Measurements from ENCODE around the gene ZNF341. TPM values are rescaled to one million over a fixed set of nuclear protein-coding genes. Genes with fewer than 3 reads are reported as not detected.

ZNF341 gene
- total RNA-seq, 1 donor from 2014 or later, result 2.8 TPM

DNA sequence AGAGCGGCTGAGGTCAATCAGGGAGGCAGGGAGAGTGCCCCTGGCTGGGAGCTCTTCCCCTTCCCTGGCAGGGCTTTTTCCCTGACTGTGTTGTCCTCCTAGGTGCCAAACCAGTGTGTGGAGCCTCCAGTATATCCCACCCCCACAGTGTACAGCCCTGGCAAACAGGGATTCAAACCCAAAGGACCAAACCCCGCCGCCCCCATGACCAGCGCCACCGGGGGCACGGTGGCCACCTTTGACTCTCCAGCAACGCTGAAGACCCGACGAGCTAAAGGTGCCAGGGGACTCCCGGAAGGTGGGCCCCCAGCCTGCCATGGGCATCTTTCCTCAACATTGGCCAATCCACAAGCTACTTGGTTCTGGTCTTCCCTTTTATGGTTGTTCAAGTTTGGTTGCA is 25.2 kb downstream of the ZNF341 start:
- Mint-ChIP-seq H3K27me3 (ENCODE audit: low read depth) (no peaks in the 10 kb centered on the region), H3K4me1 (ENCODE audit: low read depth) (no peaks in the 10 kb centered on the region), H3K36me3 (ENCODE audit: low read depth) (peaks cover 30% of the 10 kb centered on the region), H3K27ac (ENCODE audit: unreplicated experiment) (no peak overlapping the region), H3K4me3 (ENCODE audit: unreplicated experiment) (no peak overlapping the region), H3K9me3 (ENCODE audit: low read depth) (peaks cover 12% of the 10 kb centered on the region)
- no peak for DNase-seq (ENCODE audit: low spot score)
- TF ChIP-seq, protein P1, sequence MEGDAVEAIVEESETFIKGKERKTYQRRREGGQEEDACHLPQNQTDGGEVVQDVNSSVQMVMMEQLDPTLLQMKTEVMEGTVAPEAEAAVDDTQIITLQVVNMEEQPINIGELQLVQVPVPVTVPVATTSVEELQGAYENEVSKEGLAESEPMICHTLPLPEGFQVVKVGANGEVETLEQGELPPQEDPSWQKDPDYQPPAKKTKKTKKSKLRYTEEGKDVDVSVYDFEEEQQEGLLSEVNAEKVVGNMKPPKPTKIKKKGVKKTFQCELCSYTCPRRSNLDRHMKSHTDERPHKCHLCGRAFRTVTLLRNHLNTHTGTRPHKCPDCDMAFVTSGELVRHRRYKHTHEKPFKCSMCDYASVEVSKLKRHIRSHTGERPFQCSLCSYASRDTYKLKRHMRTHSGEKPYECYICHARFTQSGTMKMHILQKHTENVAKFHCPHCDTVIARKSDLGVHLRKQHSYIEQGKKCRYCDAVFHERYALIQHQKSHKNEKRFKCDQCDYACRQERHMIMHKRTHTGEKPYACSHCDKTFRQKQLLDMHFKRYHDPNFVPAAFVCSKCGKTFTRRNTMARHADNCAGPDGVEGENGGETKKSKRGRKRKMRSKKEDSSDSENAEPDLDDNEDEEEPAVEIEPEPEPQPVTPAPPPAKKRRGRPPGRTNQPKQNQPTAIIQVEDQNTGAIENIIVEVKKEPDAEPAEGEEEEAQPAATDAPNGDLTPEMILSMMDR (IDR thresholded peaks at IDR 0.05), result no peak

DNA sequence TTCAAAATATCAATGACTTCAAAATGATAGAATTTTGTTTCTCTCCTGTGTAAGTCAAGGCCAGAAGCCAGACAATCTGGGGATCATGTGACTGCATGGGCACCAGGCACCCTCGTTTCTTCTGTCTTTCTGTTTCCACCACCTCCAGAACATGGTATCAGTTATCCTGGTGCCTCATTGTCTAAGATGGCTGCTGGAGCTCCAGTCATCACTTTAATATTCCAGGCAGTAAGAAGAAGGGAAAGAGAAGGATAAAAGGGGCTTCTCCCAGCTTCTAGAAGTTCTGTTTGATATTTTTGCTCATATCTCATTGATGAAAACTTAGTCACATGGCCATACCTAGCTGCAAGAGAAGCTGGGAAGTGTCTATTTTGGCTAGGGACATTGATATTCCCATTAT is 25.7 kb downstream of the ZNF341 start:
- H3K9me3 Mint-ChIP-seq (ENCODE audit: low read depth), result peaks cover 12% of the 10 kb centered on the region
- no peaks in the 10 kb centered on the region for H3K4me1 Mint-ChIP-seq (ENCODE audit: low read depth)
- no peak for DNase-seq (ENCODE audit: low spot score)
- H3K27ac Mint-ChIP-seq (ENCODE audit: unreplicated experiment), result no peak overlapping the region
- H3K36me3 Mint-ChIP-seq (ENCODE audit: low read depth), result peaks cover 31% of the 10 kb centered on the region
- no peak overlapping the region for H3K4me3 Mint-ChIP-seq (ENCODE audit: unreplicated experiment)
- TF ChIP-seq, protein P1 (IDR thresholded peaks at IDR 0.05), result no peak
- no peaks in the 10 kb centered on the region for H3K27me3 Mint-ChIP-seq (ENCODE audit: low read depth)

DNA sequence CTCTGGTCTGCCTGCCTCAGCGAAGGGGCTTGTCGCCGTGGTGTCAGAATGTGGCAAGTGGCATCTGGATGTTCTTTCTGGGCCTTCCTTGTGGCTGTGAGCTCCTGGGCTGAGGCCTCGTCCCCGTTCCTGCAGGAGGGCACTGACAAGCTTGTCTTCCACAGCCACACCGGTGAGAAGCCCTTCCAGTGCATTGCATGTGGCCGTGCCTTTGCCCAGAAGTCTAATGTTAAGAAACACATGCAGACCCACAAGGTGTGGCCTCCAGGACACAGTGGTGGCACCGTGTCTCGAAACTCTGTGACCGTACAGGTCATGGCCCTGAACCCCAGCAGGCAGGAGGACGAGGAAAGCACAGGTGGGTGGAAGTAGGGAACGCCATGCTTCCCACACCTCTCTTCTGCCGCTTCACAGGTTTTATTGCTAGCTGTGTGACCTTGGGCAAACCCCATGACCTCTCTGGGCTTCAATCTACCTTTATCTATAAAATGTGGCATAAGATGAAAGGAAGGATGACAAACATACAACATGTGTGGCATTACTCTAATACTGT is 30.0 kb downstream of the ZNF341 start:
- Mint-ChIP-seq H3K27me3 (ENCODE audit: low read depth) (no peaks in the 10 kb centered on the region), H3K4me1 (ENCODE audit: low read depth) (no peaks in the 10 kb centered on the region), H3K36me3 (ENCODE audit: low read depth) (peaks cover 26% of the 10 kb centered on the region), H3K27ac (ENCODE audit: unreplicated experiment) (no peak overlapping the region), H3K4me3 (ENCODE audit: unreplicated experiment) (no peak overlapping the region), H3K9me3 (ENCODE audit: low read depth) (peaks cover 10% of the 10 kb centered on the region)
- DNase-seq (ENCODE audit: low spot score), result no peak
- TF ChIP-seq, protein P1 (IDR thresholded peaks at IDR 0.05), result no peak

DNA sequence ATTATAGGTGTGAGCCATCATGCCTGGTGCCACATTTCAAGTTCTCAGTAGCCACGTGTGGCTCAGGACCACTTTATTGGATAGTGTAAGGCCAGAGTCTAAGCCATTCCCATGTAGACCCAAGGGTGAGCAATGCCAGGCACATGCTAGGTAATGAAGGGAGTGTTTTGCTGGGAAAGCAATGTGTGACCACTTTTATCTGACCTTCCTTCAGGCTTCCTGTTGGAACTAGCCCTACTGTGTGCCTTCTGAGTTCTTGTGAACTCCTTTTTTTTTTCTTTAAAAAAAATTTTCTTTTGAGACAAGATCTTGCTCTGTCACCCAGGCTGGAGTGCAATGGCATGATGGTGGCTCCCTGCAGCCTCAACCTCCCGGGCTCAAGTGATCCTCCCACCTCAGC is 33.3 kb downstream of the ZNF341 start:
- DNase-seq (ENCODE audit: low spot score), result no peak
- Mint-ChIP-seq H3K9me3 (ENCODE audit: low read depth) (no peaks in the 10 kb centered on the region), H3K4me1 (ENCODE audit: low read depth) (no peaks in the 10 kb centered on the region), H3K4me3 (ENCODE audit: unreplicated experiment) (no peak overlapping the region), H3K27me3 (ENCODE audit: low read depth) (no peaks in the 10 kb centered on the region), H3K36me3 (ENCODE audit: low read depth) (peaks cover 10% of the 10 kb centered on the region), H3K27ac (ENCODE audit: unreplicated experiment) (no peak overlapping the region)
- TF ChIP-seq, protein P1 (IDR thresholded peaks at IDR 0.05), result no peak

DNA sequence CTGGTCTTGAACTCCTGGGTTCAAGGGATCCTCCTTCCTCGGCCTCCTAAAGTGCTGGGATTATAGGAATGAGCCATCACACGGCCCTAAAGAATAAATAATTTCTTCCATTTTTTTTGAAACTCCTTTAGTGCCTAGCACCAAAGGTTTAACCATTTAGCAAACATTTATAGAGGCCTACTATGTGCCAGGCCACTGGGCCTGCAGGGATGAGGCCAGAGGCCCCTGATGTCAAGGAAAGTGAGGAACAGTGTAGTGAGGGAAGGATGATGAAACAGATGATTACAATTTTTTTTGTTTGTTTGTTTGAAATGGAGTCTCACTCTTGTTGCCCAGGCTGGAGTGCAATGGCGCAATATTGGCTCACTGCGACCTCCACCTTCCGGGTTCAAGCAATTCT is 33.8 kb downstream of the ZNF341 start:
- Mint-ChIP-seq H3K27ac (ENCODE audit: unreplicated experiment) (no peak overlapping the region), H3K36me3 (ENCODE audit: low read depth) (peaks cover 10% of the 10 kb centered on the region), H3K4me1 (ENCODE audit: low read depth) (no peaks in the 10 kb centered on the region), H3K27me3 (ENCODE audit: low read depth) (no peaks in the 10 kb centered on the region), H3K9me3 (ENCODE audit: low read depth) (no peaks in the 10 kb centered on the region), H3K4me3 (ENCODE audit: unreplicated experiment) (no peak overlapping the region)
- no peak for DNase-seq (ENCODE audit: low spot score)
- TF ChIP-seq, protein P1 (IDR thresholded peaks at IDR 0.05), result no peak

Data from chondrocyte (in vitro differentiated cells).